PC-3 (cell line): ENCODE data around the gene CTTN. TPM values are rescaled to one million over a fixed set of nuclear protein-coding genes. Genes with fewer than 3 reads are reported as not detected.

ENCODE experiments used
- ATAC-seq: fragments of 200-7000 bp; cut with Tn5 transposase; 2 replicates; pipeline ENCODE4 v1.9.1; 2020; ENCODE audit warnings: mild to moderate bottlenecking, moderate library complexity
- Bru-seq: library from RNA; stranded (reverse); fragments of 400-500 nt; gene quantifications from one replicate; lab custom pipeline; 2021; lab: Mats Ljungman, UMichigan
- BruChase-seq, 2 experiments: library from RNA; stranded (reverse); fragments of 400-500 nt; gene quantifications; one replicate each; lab custom pipeline; 2021; lab: Mats Ljungman, UMichigan
- BruUV-seq: library from RNA; stranded (reverse); fragments of 400-500 nt; replicated peaks from 2 replicates; lab custom pipeline; 2021; lab: Mats Ljungman, UMichigan
- CTCF ChIA-PET: fragments of 300-600 bp; sonication (Branson Sonifier 250); formaldehyde crosslinking; loops from one replicate; lab custom pipeline; 2022; ENCODE audit warnings: antibody characterized with exemption; lab: Charles Lee
- POLR2A ChIA-PET: fragments of 300-600 bp; sonication (Branson Sonifier 250); formaldehyde crosslinking; loops from one replicate; lab custom pipeline; 2022; ENCODE audit warnings: antibody characterized with exemption; ENCODE audit not compliant: unreplicated experiment; lab: Charles Lee
- DNase-seq: peaks from one replicate; pipeline ENCODE4 v3.0.0-alpha.2; 2015
- H2AFZ ChIP-seq: fragments of 300-600 bp; sonication (generic); 2 replicates; pipeline ENCODE4 v1.6.0; 2016; ENCODE audit warnings: antibody characterized with exemption, low read length
- H3F3A ChIP-seq: fragments of 300-600 bp; sonication (generic); one replicate; pipeline ENCODE4 v1.6.0; 2017; ENCODE audit warnings: antibody characterized with exemption, low read length, control low read depth, mild to moderate bottlenecking; ENCODE audit not compliant: unreplicated experiment
- H3K27ac ChIP-seq: fragments of 300-600 bp; sonication (generic); 2 replicates; pipeline ENCODE4 v1.5.1; 2016; ENCODE audit warnings: mild to moderate bottlenecking, low read length
- H3K27me3 ChIP-seq: fragments of 300-600 bp; sonication (generic); 2 replicates; pipeline ENCODE4 v1.6.1; 2016; ENCODE audit warnings: low read length, mixed read lengths
- H3K36me3 ChIP-seq: fragments of 300-600 bp; sonication (generic); 2 replicates; pipeline ENCODE4 v1.6.1; 2016; ENCODE audit warnings: low read depth, mixed run types, low read length, mixed read lengths
- H3K4me1 ChIP-seq: fragments of 300-600 bp; sonication (generic); 2 replicates; pipeline ENCODE4 v1.5.1; 2016; ENCODE audit warnings: low read length; ENCODE audit not compliant: insufficient read depth
- H3K4me2 ChIP-seq: fragments of 300-600 bp; sonication (generic); 2 replicates; pipeline ENCODE4 v1.6.0; 2016; ENCODE audit warnings: low read length
- H3K4me3 ChIP-seq: fragments of 300-600 bp; sonication (generic); 2 replicates; pipeline ENCODE4 v1.5.1; 2016; ENCODE audit warnings: mild to moderate bottlenecking, low read length, mixed read lengths
- H3K79me2 ChIP-seq: fragments of 300-600 bp; sonication (generic); 2 replicates; pipeline ENCODE4 v1.6.1; 2017; ENCODE audit warnings: low read length, mixed read lengths
- H3K9ac ChIP-seq: fragments of 300-600 bp; sonication (generic); 2 replicates; pipeline ENCODE4 v1.6.0; 2016; ENCODE audit warnings: mild to moderate bottlenecking, low read length
- H3K9me2 ChIP-seq: fragments of 300-600 bp; sonication (generic); replicated peaks from 2 replicates; pipeline ENCODE4 v1.6.1; 2016; ENCODE audit warnings: mixed run types, low read length, mixed read lengths
- H3K9me3 ChIP-seq: fragments of 300-600 bp; sonication (generic); 2 replicates; pipeline ENCODE4 v1.6.1; 2016; ENCODE audit warnings: low read length, mixed read lengths
- H4K20me1 ChIP-seq: fragments of 300-600 bp; sonication (generic); 2 replicates; pipeline ENCODE4 v1.6.1; 2016; ENCODE audit warnings: low read length, mixed read lengths
- EZH2 ChIP-seq: fragments of 300-600 bp; sonication (generic); IDR thresholded peaks from one replicate; pipeline ENCODE4 v1.6.1; 2017; ENCODE audit warnings: antibody characterized with exemption, mild to moderate bottlenecking, low read length; ENCODE audit not compliant: unreplicated experiment
- EZH2phosphoT487 ChIP-seq: fragments of 300-600 bp; sonication (generic); IDR thresholded peaks from 2 replicates; pipeline ENCODE4 v1.6.1; 2018; ENCODE audit warnings: mild to moderate bottlenecking, antibody characterized with exemption, low read length, borderline replicate concordance
- intact Hi-C: fragments of 100-400 bp; cut with micrococcal nuclease; formaldehyde crosslinking; loops from 2 replicates; pipeline ENCODE4 v1.9.0; 2023
- long read RNA-seq: library from polyadenylated mRNA; unstranded; transcript quantifications from one replicate; pipeline ENCODE4 v2.0.0, GENCODE V29; 2021; ENCODE audit not compliant: unreplicated experiment
- total RNA-seq: library from RNA; depleted of rRNA; stranded (reverse); fragments of >200 nt; gene quantifications from 2 replicates; pipeline ENCODE4 v1.2.3, GENCODE V29; 2014; rRNA removed
- TF ChIP-seq, protein P1 (sequence below): fragments of 300-600 bp; sonication (generic); conservative IDR thresholded peaks from 2 replicates; pipeline ENCODE4 v1.5.1; 2017; ENCODE audit warnings: antibody characterized with exemption, low read depth, mild to moderate bottlenecking, low read length

Gene CTTN
- total RNA-seq = 244 and 262 TPM in 2 replicates
- percentile 94 among the genes with signal in this experiment for Bru-seq, nascent RNA
- BruChase-seq, experiment 1, labeled RNA remaining after a 6-hour chase = percentile 97 among the genes with signal in this experiment
- percentile 97 among the genes with signal in this experiment for BruChase-seq, experiment 2, labeled RNA remaining after a 2-hour chase
- long read RNA-seq, transcript CTTN-201 (18 exons, 3,272 nt) = major isoform, 127 of 388 reads
- long read RNA-seq, transcript CTTN-202 (17 exons, 3,272 nt) = minor isoform, 44 of 388 reads
- long read RNA-seq, transcript CTTN-206 (4 exons, 1,087 nt) = minor isoform, 11 of 388 reads
- long read RNA-seq, partial matches to known transcripts = 161 of 388 reads
- long read RNA-seq, other reads (novel, unspliced or antisense) = 45 of 388 reads

DNA sequence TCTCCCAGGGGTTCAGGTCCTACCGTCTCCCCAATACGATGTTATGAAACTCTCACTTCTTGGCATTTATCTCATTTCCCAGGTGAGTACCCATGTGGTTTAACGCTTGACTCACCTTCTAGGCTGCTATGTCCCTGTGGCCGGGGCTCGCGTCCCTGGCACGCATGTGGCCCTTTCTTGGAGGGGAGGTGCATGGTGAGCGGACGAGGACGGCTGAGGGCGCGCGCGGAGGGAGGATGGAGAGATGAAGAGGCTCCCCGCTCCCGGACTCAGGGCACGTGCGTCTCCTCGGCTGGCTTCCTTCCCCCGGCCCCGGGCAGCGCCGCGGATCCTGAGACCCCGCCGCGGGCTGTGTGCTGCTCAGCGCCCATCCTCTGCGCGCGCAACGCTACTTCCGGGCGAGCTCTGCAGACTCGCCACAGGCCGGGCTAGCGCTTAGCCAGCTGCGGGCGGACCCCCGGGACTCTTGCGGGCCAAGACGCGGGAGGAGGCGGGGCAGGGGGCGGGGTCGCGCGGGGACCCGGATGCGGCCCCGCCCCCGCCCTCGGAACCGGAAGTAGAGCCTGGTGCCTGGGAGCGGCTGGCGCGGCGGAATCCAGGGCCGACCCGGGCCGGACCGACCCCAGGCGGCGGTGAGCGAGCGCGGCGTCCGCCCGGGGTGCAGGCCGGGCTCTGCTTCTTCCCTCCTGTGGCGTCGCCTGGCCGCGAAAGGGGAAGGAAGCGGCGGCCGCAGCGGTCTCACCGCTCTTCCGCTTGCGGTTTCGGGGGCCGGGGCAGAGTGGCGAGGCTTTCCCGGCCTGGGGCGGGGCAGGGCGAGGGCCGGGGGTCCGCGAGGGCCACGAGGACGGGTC is at the start of gene CTTN:
Gene CTTN (plus strand): TSS at position 547 of the 851 bp plus-strand sequence. CDS start 8,769 bp downstream, outside the sequence.
- H3K4me3 ChIP-seq = peak within 1 kb of the TSS; percentile 73
- H3K79me2 ChIP-seq = peaks cover 95% of the 10 kb centered on the region
- POLR2A ChIA-PET = no interaction called here
- peak within 1 kb of the TSS; percentile 86 for H2AFZ ChIP-seq
- no peak for TF ChIP-seq EZH2
- no peak for TF ChIP-seq EZH2phosphoT487
- TF ChIP-seq, protein P1, sequence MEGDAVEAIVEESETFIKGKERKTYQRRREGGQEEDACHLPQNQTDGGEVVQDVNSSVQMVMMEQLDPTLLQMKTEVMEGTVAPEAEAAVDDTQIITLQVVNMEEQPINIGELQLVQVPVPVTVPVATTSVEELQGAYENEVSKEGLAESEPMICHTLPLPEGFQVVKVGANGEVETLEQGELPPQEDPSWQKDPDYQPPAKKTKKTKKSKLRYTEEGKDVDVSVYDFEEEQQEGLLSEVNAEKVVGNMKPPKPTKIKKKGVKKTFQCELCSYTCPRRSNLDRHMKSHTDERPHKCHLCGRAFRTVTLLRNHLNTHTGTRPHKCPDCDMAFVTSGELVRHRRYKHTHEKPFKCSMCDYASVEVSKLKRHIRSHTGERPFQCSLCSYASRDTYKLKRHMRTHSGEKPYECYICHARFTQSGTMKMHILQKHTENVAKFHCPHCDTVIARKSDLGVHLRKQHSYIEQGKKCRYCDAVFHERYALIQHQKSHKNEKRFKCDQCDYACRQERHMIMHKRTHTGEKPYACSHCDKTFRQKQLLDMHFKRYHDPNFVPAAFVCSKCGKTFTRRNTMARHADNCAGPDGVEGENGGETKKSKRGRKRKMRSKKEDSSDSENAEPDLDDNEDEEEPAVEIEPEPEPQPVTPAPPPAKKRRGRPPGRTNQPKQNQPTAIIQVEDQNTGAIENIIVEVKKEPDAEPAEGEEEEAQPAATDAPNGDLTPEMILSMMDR = no peak
- H3K9ac ChIP-seq = peak within 1 kb of the TSS; percentile 96
- H3K9me2 ChIP-seq = no peaks in the 10 kb centered on the region
- H3K27me3 ChIP-seq = no peaks in the 10 kb centered on the region
- H4K20me1 ChIP-seq = peaks cover 22% of the 10 kb centered on the region
- intact Hi-C loops = no loop called here
- no peaks in the 10 kb centered on the region for H3K9me3 ChIP-seq
- H3K27ac ChIP-seq = peak within 1 kb of the TSS; percentile 86
- peak; percentile 88 for DNase-seq
- peaks cover 14% of the 10 kb centered on the region for H3K36me3 ChIP-seq
- peak; percentile 49 for ATAC-seq
- no peaks in the 10 kb centered on the region for H3F3A ChIP-seq
- CTCF ChIA-PET = no interaction called here
- no TSS peak for BruUV-seq
- H3K4me2 ChIP-seq = peak within 1 kb of the TSS; percentile 84
- peaks cover 32% of the 10 kb centered on the region for H3K4me1 ChIP-seq

DNA sequence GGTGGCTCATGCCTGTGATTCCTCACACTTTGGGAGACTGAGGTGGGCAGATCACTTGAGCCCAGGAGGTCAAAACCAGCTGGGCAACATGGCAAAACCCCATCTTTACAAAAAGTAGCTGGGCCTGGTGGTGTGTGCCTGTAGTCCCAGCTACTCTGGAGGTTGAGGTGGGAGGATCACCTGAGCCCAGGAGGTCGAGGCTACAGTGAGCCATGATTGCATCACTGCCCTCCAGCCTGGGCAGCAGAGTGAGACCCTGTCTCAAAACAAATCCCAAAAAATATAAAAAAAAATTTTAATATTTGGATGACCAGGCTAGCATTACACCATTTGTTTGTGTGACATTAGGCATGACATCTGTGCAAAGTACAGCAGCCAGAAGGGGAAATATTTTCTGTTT is 49.7 kb upstream of the CTTN start:
- H3K9ac ChIP-seq = no peak overlapping the region
- no peaks in the 10 kb centered on the region for H3K9me2 ChIP-seq
- H3K4me2 ChIP-seq = no peak overlapping the region
- no peaks in the 10 kb centered on the region for H4K20me1 ChIP-seq
- intact Hi-C loops = no loop called here
- H3K27me3 ChIP-seq = no peaks in the 10 kb centered on the region
- TF ChIP-seq EZH2 = no peak
- no peak for TF ChIP-seq EZH2phosphoT487
- TF ChIP-seq, protein P1 = no peak
- POLR2A ChIA-PET = no interaction called here
- DNase-seq (no peak), ATAC-seq (no peak)
- BruUV-seq = no TSS peak
- peaks cover 59% of the 10 kb centered on the region for H3K36me3 ChIP-seq
- no peak overlapping the region for H2AFZ ChIP-seq
- CTCF ChIA-PET = no interaction called here
- H3K4me1 ChIP-seq = no peaks in the 10 kb centered on the region
- no peaks in the 10 kb centered on the region for H3K79me2 ChIP-seq
- no peak overlapping the region for H3K27ac ChIP-seq
- no peak overlapping the region for H3K4me3 ChIP-seq
- H3F3A ChIP-seq = no peaks in the 10 kb centered on the region
- no peaks in the 10 kb centered on the region for H3K9me3 ChIP-seq
